ENCODE results near the gene RPS6KA2.

RPS6KA2 gene

GRCh38 chr6:166470029-166470862 is 156.8 kb downstream of the RPS6KA2 start:
- no peak overlapping the region for H3K4me3 ChIP-seq (ENCODE audit: low read depth, low read length)
- H3K27me3 ChIP-seq (ENCODE audit: insufficient read depth, low read length) = no peaks in the 10 kb centered on the region
- H2AFZ ChIP-seq (ENCODE audit: low read length, unreplicated experiment) = no peak overlapping the region
- peaks cover 17% of the 10 kb centered on the region for H3K36me3 ChIP-seq (ENCODE audit: insufficient read depth, low read length)
- H3K27ac ChIP-seq (ENCODE audit: low read depth, low read length) = no peak overlapping the region
- no peaks in the 10 kb centered on the region for H3K4me1 ChIP-seq (ENCODE audit: control insufficient read depth, insufficient read depth, low read length, unreplicated experiment)
- H3K79me2 ChIP-seq (ENCODE audit: control insufficient read depth, insufficient read depth, low read length, unreplicated experiment) = no peaks in the 10 kb centered on the region

GRCh38 chr6:166469426-166469961 is 157.6 kb downstream of the RPS6KA2 start:
- peaks cover 19% of the 10 kb centered on the region for H3K36me3 ChIP-seq (ENCODE audit: insufficient read depth, low read length)
- H3K27me3 ChIP-seq (ENCODE audit: insufficient read depth, low read length) = no peaks in the 10 kb centered on the region
- no peaks in the 10 kb centered on the region for H3K79me2 ChIP-seq (ENCODE audit: control insufficient read depth, insufficient read depth, low read length, unreplicated experiment)
- no peak overlapping the region for H3K27ac ChIP-seq (ENCODE audit: low read depth, low read length)
- no peak overlapping the region for H2AFZ ChIP-seq (ENCODE audit: low read length, unreplicated experiment)
- no peaks in the 10 kb centered on the region for H3K4me1 ChIP-seq (ENCODE audit: control insufficient read depth, insufficient read depth, low read length, unreplicated experiment)
- no peak overlapping the region for H3K4me3 ChIP-seq (ENCODE audit: low read depth, low read length)

DNA sequence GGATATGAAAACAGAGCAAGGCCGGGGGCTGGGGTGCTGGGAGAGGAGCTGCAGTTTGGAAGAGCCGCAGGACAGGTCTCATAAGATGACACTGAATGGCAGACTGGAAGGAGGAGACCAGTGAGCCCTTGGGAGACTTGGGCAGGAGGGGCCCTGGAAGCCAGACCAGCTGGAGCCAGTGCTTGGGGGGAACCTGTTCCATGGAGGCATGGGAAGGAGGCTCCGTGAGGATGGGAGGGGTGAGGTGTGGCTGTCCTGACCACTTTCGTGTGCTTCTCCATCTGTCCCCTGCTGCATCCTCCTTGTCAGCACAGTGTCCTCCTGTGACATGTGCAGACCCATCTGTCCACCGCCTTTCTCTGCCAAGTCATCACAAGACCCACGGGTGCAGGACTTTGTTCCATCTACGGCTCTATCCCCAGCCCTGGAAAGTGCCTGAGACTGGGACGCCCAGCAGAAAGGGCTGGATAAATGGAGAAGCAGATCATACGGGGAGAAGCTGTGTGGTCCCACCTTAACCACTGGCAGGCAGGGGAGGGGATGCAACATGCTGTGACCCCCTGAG is 159.5 kb downstream of the RPS6KA2 start:
- Histone ChIP-seq H3K27me3 (ENCODE audit: insufficient read depth, low read length) (no peaks in the 10 kb centered on the region), H2AFZ (ENCODE audit: low read length, unreplicated experiment) (no peak overlapping the region), H3K36me3 (ENCODE audit: insufficient read depth, low read length) (peaks cover 19% of the 10 kb centered on the region), H3K27ac (ENCODE audit: low read depth, low read length) (no peak overlapping the region), H3K4me1 (ENCODE audit: control insufficient read depth, insufficient read depth, low read length, unreplicated experiment) (no peaks in the 10 kb centered on the region), H3K4me3 (ENCODE audit: low read depth, low read length) (no peak overlapping the region), H3K79me2 (ENCODE audit: control insufficient read depth, insufficient read depth, low read length, unreplicated experiment) (no peaks in the 10 kb centered on the region)

GRCh38 chr6:166466178-166467122 is 160.6 kb downstream of the RPS6KA2 start:
- Histone ChIP-seq H3K4me1 (ENCODE audit: control insufficient read depth, insufficient read depth, low read length, unreplicated experiment) (no peaks in the 10 kb centered on the region), H2AFZ (ENCODE audit: low read length, unreplicated experiment) (no peak overlapping the region), H3K4me3 (ENCODE audit: low read depth, low read length) (no peak overlapping the region), H3K36me3 (ENCODE audit: insufficient read depth, low read length) (peaks cover 19% of the 10 kb centered on the region), H3K27ac (ENCODE audit: low read depth, low read length) (peak overlapping the region; percentile 21; the same call in 1 of the 2 replicates), H3K79me2 (ENCODE audit: control insufficient read depth, insufficient read depth, low read length, unreplicated experiment) (no peaks in the 10 kb centered on the region), H3K27me3 (ENCODE audit: insufficient read depth, low read length) (no peaks in the 10 kb centered on the region)

DNA sequence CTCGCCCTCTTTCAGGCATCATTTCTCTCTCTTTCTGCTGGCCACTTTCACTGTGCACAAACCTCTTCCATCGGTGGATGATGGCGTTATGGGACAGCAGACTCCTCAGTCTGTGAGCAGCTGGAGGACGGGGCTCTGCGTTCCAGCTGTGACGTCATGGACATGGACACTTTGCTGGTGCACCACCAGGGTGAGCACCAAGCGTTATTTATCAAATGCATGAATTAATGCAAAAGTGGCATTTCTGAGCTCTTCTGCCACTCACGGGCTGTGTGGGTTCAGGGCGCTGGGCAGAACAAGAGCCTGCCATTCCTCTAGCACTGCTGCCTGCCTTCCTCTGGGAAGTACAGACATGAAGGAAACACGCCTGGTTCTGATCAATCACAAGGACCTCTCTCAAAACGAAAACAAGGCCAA is 161.4 kb downstream of the RPS6KA2 start:
- Histone ChIP-seq H2AFZ (ENCODE audit: low read length, unreplicated experiment) (no peak overlapping the region), H3K36me3 (ENCODE audit: insufficient read depth, low read length) (peaks cover 19% of the 10 kb centered on the region), H3K79me2 (ENCODE audit: control insufficient read depth, insufficient read depth, low read length, unreplicated experiment) (no peaks in the 10 kb centered on the region), H3K4me3 (ENCODE audit: low read depth, low read length) (no peak overlapping the region), H3K27me3 (ENCODE audit: insufficient read depth, low read length) (no peaks in the 10 kb centered on the region), H3K27ac (ENCODE audit: low read depth, low read length) (no peak overlapping the region), H3K4me1 (ENCODE audit: control insufficient read depth, insufficient read depth, low read length, unreplicated experiment) (no peaks in the 10 kb centered on the region)

DNA sequence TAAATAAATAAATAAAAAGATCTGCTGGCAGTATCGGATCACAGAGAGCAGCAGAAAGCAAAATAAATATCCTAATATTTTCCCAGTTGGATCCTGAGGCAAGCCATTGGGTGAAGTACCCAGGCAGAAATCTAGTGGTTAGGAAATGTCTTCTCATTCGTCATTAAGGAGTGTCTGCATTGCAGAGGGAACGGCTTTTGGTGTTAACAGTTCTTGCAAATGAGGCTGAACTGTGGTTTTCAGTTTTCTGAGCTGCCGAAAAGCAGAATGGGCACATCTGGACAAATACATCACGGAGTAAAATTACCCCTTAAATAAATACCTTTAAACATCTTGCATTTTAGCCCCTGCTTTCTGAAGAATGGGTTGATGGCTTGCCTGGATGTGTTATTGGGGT is 162.1 kb downstream of the RPS6KA2 start:
- Histone ChIP-seq H3K27ac (ENCODE audit: low read depth, low read length) (no peak overlapping the region), H3K4me3 (ENCODE audit: low read depth, low read length) (no peak overlapping the region), H3K36me3 (ENCODE audit: insufficient read depth, low read length) (peaks cover 19% of the 10 kb centered on the region), H3K79me2 (ENCODE audit: control insufficient read depth, insufficient read depth, low read length, unreplicated experiment) (no peaks in the 10 kb centered on the region), H3K4me1 (ENCODE audit: control insufficient read depth, insufficient read depth, low read length, unreplicated experiment) (no peaks in the 10 kb centered on the region), H2AFZ (ENCODE audit: low read length, unreplicated experiment) (no peak overlapping the region), H3K27me3 (ENCODE audit: insufficient read depth, low read length) (no peaks in the 10 kb centered on the region)

- Histone ChIP-seq H3K4me3 (ENCODE audit: low read depth, low read length) (no peak overlapping the region), H2AFZ (ENCODE audit: low read length, unreplicated experiment) (no peak overlapping the region), H3K4me1 (ENCODE audit: control insufficient read depth, insufficient read depth, low read length, unreplicated experiment) (no peaks in the 10 kb centered on the region), H3K36me3 (ENCODE audit: insufficient read depth, low read length) (peaks cover 26% of the 10 kb centered on the region), H3K27ac (ENCODE audit: low read depth, low read length) (no peak overlapping the region), H3K27me3 (ENCODE audit: insufficient read depth, low read length) (no peaks in the 10 kb centered on the region), H3K79me2 (ENCODE audit: control insufficient read depth, insufficient read depth, low read length, unreplicated experiment) (no peaks in the 10 kb centered on the region)
Measured at GRCh38 chr6:166464068-166465002, 162.7 kb downstream of the RPS6KA2 start.

GRCh38 chr6:166463359-166464067 is 163.5 kb downstream of the RPS6KA2 start:
- H3K4me3 ChIP-seq (ENCODE audit: low read depth, low read length) = no peak overlapping the region
- H3K79me2 ChIP-seq (ENCODE audit: control insufficient read depth, insufficient read depth, low read length, unreplicated experiment) = no peaks in the 10 kb centered on the region
- no peak overlapping the region for H3K27ac ChIP-seq (ENCODE audit: low read depth, low read length)
- H3K4me1 ChIP-seq (ENCODE audit: control insufficient read depth, insufficient read depth, low read length, unreplicated experiment) = no peaks in the 10 kb centered on the region
- no peak overlapping the region for H2AFZ ChIP-seq (ENCODE audit: low read length, unreplicated experiment)
- H3K27me3 ChIP-seq (ENCODE audit: insufficient read depth, low read length) = no peaks in the 10 kb centered on the region
- peaks cover 29% of the 10 kb centered on the region for H3K36me3 ChIP-seq (ENCODE audit: insufficient read depth, low read length)

GRCh38 chr6:166462461-166463135 is 164.5 kb downstream of the RPS6KA2 start:
- no peaks in the 10 kb centered on the region for H3K4me1 ChIP-seq (ENCODE audit: control insufficient read depth, insufficient read depth, low read length, unreplicated experiment)
- H3K36me3 ChIP-seq (ENCODE audit: insufficient read depth, low read length) = peaks cover 29% of the 10 kb centered on the region
- H3K27ac ChIP-seq (ENCODE audit: low read depth, low read length) = no peak overlapping the region
- H3K27me3 ChIP-seq (ENCODE audit: insufficient read depth, low read length) = no peaks in the 10 kb centered on the region
- no peaks in the 10 kb centered on the region for H3K79me2 ChIP-seq (ENCODE audit: control insufficient read depth, insufficient read depth, low read length, unreplicated experiment)
- H3K4me3 ChIP-seq (ENCODE audit: low read depth, low read length) = no peak overlapping the region
- H2AFZ ChIP-seq (ENCODE audit: low read length, unreplicated experiment) = no peak overlapping the region

Data from ACC112 (cell line).